ENCODE measurements around the gene MMP14. TPM values are rescaled to one million over a fixed set of nuclear protein-coding genes. Genes with fewer than 3 reads are reported as not detected.

Gene MMP14
- total RNA-seq, 1 experiment from 2014 or later: 34.8 TPM

- intact Hi-C loops (cut with micrococcal nuclease; ENCODE audit: unreplicated experiment): no loop called here
- no TSS peak for BruUV-seq (replicated peaks)
- Histone ChIP-seq H3K4me1 (replicated peaks; ENCODE audit: insufficient read depth) (peaks cover 19% of the 10 kb centered on the region), H3K4me3 (no peak overlapping the region), H2AFZ (no peak overlapping the region), H3K27ac (no peak overlapping the region), H4K20me1 (ENCODE audit: insufficient read depth) (no peaks in the 10 kb centered on the region), H3K9me2 (ENCODE audit: insufficient read depth) (no peaks in the 10 kb centered on the region), H3F3A (ENCODE audit: insufficient read depth, low read depth) (peaks cover 5% of the 10 kb centered on the region; the same call in 1 of the 2 replicates), H3K9me3 (ENCODE audit: insufficient read depth, low read depth) (no peaks in the 10 kb centered on the region), H3K4me2 (no peak overlapping the region), H3K79me2 (ENCODE audit: low read depth) (no peaks in the 10 kb centered on the region), H3K36me3 (ENCODE audit: low read depth) (no peaks in the 10 kb centered on the region), H3K27me3 (ENCODE audit: insufficient read depth, low read depth) (no peaks in the 10 kb centered on the region)
- DNase-seq: no peak
- ChIA-PET POLR2A (ENCODE audit: unreplicated experiment) (interaction anchor here (0.7 kb wide), 1 partner anchor 511 kb away, joined by 9 read pairs; no protein-coding TSS in a partner anchor), CTCF (no interaction called here)
- TF ChIP-seq CTCF (conservative IDR thresholded peaks at IDR 0.05) (no peak), EZH2 (IDR thresholded peaks at IDR 0.05; ENCODE audit: low read depth) (no peak)
Measured at GRCh38 chr14:22808388-22809209, 27.8 kb upstream of the MMP14 start.

- DNase-seq: no peak
- H3K4me3 ChIP-seq: no peak overlapping the region
- H3K9me3 ChIP-seq (ENCODE audit: insufficient read depth, low read depth): no peaks in the 10 kb centered on the region
- H3K27me3 ChIP-seq (ENCODE audit: insufficient read depth, low read depth): no peaks in the 10 kb centered on the region
- H3K9me2 ChIP-seq (ENCODE audit: insufficient read depth): no peaks in the 10 kb centered on the region
- no peak overlapping the region for H2AFZ ChIP-seq
- no peak overlapping the region for H3K27ac ChIP-seq
- H4K20me1 ChIP-seq (ENCODE audit: insufficient read depth): no peaks in the 10 kb centered on the region
- no peak overlapping the region for H3K4me2 ChIP-seq
- peaks cover 5% of the 10 kb centered on the region; the same call in 1 of the 2 replicates for H3F3A ChIP-seq (ENCODE audit: insufficient read depth, low read depth)
- intact Hi-C loops (cut with micrococcal nuclease; ENCODE audit: unreplicated experiment): no loop called here
- TF ChIP-seq CTCF (conservative IDR thresholded peaks at IDR 0.05) (no peak), EZH2 (IDR thresholded peaks at IDR 0.05; ENCODE audit: low read depth) (no peak)
- POLR2A ChIA-PET (ENCODE audit: unreplicated experiment): no interaction called here
- peaks cover 22% of the 10 kb centered on the region for H3K4me1 ChIP-seq (replicated peaks; ENCODE audit: insufficient read depth)
- H3K79me2 ChIP-seq (ENCODE audit: low read depth): no peaks in the 10 kb centered on the region
- CTCF ChIA-PET: interaction anchor here (0.5 to 0.6 kb wide), 2 partner anchors 40 to 46 kb away, joined by 3 read pairs; partner anchors contain the start of gene OXA1L
- BruUV-seq (replicated peaks): no TSS peak
- H3K36me3 ChIP-seq (ENCODE audit: low read depth): no peaks in the 10 kb centered on the region
Measured at GRCh38 chr14:22811722-22812121, 24.7 kb upstream of the MMP14 start.

GRCh38 chr14:22812744-22813143 lies 23.6 kb upstream of the MMP14 start:
- 0 out of 2 replicates have a peak, but pooled peaks cover under 1% of the 10 kb centered on the region for H3F3A ChIP-seq (ENCODE audit: insufficient read depth, low read depth)
- POLR2A ChIA-PET (ENCODE audit: unreplicated experiment): interaction anchor here (0.6 to 0.7 kb wide), 3 partner anchors 19 to 214 kb away, joined by 3 to 9 read pairs (median 6); no protein-coding TSS in a partner anchor
- H2AFZ ChIP-seq: no peak overlapping the region
- no peaks in the 10 kb centered on the region for H4K20me1 ChIP-seq (ENCODE audit: insufficient read depth)
- H3K4me3 ChIP-seq: no peak overlapping the region
- CTCF ChIA-PET: no interaction called here
- no TSS peak for BruUV-seq (replicated peaks)
- no peaks in the 10 kb centered on the region for H3K27me3 ChIP-seq (ENCODE audit: insufficient read depth, low read depth)
- H3K9me3 ChIP-seq (ENCODE audit: insufficient read depth, low read depth): no peaks in the 10 kb centered on the region
- no peaks in the 10 kb centered on the region for H3K36me3 ChIP-seq (ENCODE audit: low read depth)
- H3K79me2 ChIP-seq (ENCODE audit: low read depth): no peaks in the 10 kb centered on the region
- intact Hi-C loops (cut with micrococcal nuclease; ENCODE audit: unreplicated experiment): no loop called here
- no peak overlapping the region for H3K4me2 ChIP-seq
- peaks cover 14% of the 10 kb centered on the region for H3K4me1 ChIP-seq (replicated peaks; ENCODE audit: insufficient read depth)
- TF ChIP-seq CTCF (conservative IDR thresholded peaks at IDR 0.05): no peak
- no peak for TF ChIP-seq EZH2 (IDR thresholded peaks at IDR 0.05; ENCODE audit: low read depth)
- no peaks in the 10 kb centered on the region for H3K9me2 ChIP-seq (ENCODE audit: insufficient read depth)
- no peak overlapping the region for H3K27ac ChIP-seq
- no peak for DNase-seq

Measured in PC-9 (cell line).